ENCODE results near the gene ERICH6B.

The ERICH6B gene

DNA sequence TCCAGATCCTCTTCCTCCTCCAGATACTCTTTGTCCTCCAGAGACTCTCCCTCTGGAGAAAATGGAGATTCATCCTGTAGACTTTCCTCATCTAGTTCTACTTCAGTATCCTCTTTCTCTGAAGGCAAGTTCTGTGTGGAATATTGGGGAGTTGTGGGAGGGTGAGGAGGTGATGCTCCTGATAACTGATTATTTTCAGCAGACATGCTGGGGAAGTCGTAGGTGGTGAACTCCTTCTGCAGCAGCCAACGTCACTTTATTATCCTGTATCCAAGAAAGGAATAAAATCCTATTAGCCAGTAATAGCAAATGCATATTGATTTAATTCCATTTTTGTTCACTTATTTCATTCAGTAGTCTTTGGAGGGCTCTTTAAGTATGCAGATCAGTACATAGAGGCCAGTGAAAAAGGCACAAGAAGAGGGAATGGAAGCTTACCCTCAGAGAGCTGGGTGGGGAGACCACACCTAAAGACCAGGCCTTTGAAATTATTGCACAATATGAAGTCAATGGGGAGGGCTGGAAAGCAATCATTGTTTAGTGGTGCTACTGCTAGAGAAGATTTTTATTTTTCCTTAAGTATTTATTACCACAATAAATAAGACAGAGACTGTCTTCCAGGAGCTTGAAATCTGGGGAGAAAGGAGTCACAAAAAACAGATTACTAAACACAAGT is 18.6 kb downstream of the ERICH6B start:
- Histone ChIP-seq H3K9me2 (replicated peaks; ENCODE audit: control insufficient read depth, low read length) (no peaks in the 10 kb centered on the region), H3K9me3 (ENCODE audit: control insufficient read depth, insufficient read depth, low read length) (no peaks in the 10 kb centered on the region), H3K27me3 (ENCODE audit: control insufficient read depth, low read length) (no peaks in the 10 kb centered on the region), H3K36me3 (ENCODE audit: control insufficient read depth, low read length) (no peaks in the 10 kb centered on the region), H4K20me1 (ENCODE audit: control insufficient read depth, insufficient read depth, low read depth, low read length) (no peaks in the 10 kb centered on the region), H3K4me2 (ENCODE audit: low read length) (no peak overlapping the region), H3F3A (ENCODE audit: control insufficient read depth, insufficient read depth) (no peaks in the 10 kb centered on the region), H3K27ac (ENCODE audit: low read depth, low read length) (no peak overlapping the region), H3K79me2 (ENCODE audit: control insufficient read depth, low read length) (no peaks in the 10 kb centered on the region), H3K4me1 (ENCODE audit: control insufficient read depth, low read length) (no peaks in the 10 kb centered on the region), H3K4me3 (ENCODE audit: low read length) (no peak overlapping the region)
- TF ChIP-seq EZH2phosphoT487 (IDR thresholded peaks at IDR 0.05; ENCODE audit: borderline replicate concordance, low read length): no peak
- TF ChIP-seq, protein P1, sequence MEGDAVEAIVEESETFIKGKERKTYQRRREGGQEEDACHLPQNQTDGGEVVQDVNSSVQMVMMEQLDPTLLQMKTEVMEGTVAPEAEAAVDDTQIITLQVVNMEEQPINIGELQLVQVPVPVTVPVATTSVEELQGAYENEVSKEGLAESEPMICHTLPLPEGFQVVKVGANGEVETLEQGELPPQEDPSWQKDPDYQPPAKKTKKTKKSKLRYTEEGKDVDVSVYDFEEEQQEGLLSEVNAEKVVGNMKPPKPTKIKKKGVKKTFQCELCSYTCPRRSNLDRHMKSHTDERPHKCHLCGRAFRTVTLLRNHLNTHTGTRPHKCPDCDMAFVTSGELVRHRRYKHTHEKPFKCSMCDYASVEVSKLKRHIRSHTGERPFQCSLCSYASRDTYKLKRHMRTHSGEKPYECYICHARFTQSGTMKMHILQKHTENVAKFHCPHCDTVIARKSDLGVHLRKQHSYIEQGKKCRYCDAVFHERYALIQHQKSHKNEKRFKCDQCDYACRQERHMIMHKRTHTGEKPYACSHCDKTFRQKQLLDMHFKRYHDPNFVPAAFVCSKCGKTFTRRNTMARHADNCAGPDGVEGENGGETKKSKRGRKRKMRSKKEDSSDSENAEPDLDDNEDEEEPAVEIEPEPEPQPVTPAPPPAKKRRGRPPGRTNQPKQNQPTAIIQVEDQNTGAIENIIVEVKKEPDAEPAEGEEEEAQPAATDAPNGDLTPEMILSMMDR (IDR thresholded peaks at IDR 0.05; ENCODE audit: low read depth, low read length, poor library complexity, severe bottlenecking): no peak

DNA sequence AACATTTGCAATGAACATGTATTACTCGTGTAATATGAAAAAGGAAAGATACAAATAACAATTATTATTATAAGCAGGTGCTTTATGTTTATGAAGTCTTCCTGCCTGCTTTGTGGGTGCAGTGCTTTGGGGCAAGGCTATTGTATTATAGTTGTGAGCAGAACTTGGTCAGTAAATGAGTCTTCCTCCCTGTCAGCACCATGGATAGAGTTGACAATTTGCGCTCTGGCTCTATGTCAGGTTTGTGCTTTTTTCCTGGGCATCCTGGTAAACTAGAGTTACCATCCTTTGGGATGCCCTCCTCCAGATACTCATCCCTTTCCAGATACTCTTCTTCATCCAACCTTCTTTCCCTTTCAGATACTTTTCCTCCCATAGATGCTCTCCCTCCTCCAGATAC is 19.6 kb downstream of the ERICH6B start:
- H3K36me3 ChIP-seq (ENCODE audit: control insufficient read depth, low read length): no peaks in the 10 kb centered on the region
- no peak overlapping the region for H3K4me3 ChIP-seq (ENCODE audit: low read length)
- H3K4me1 ChIP-seq (ENCODE audit: control insufficient read depth, low read length): no peaks in the 10 kb centered on the region
- H3K9me2 ChIP-seq (replicated peaks; ENCODE audit: control insufficient read depth, low read length): no peaks in the 10 kb centered on the region
- no peaks in the 10 kb centered on the region for H3K27me3 ChIP-seq (ENCODE audit: control insufficient read depth, low read length)
- TF ChIP-seq, protein P1 (IDR thresholded peaks at IDR 0.05; ENCODE audit: low read depth, low read length, poor library complexity, severe bottlenecking): no peak
- no peak for TF ChIP-seq EZH2phosphoT487 (IDR thresholded peaks at IDR 0.05; ENCODE audit: borderline replicate concordance, low read length)
- no peaks in the 10 kb centered on the region for H3F3A ChIP-seq (ENCODE audit: control insufficient read depth, insufficient read depth)
- no peaks in the 10 kb centered on the region for H3K79me2 ChIP-seq (ENCODE audit: control insufficient read depth, low read length)
- H3K27ac ChIP-seq (ENCODE audit: low read depth, low read length): no peak overlapping the region
- H4K20me1 ChIP-seq (ENCODE audit: control insufficient read depth, insufficient read depth, low read depth, low read length): no peaks in the 10 kb centered on the region
- no peak overlapping the region for H3K4me2 ChIP-seq (ENCODE audit: low read length)
- no peaks in the 10 kb centered on the region for H3K9me3 ChIP-seq (ENCODE audit: control insufficient read depth, insufficient read depth, low read length)

DNA sequence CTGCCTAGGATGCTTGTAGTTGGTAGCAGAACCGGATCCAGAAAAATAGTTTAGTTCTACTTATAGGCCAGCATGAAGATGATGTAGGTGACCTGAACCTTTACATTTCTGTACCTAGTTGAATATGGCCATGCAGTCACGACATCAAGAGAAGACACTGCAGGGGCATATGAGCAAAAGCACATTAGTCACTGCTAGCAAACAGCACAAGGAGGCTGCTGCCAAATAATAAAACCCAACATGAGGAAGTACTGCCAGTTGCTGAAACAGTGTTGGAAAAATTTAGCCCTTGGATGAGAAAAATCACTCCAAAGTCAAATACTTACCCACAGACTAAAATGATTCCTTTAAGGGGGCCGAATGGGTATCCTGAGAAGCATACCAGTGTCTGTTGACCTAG is 20.8 kb downstream of the ERICH6B start:
- TF ChIP-seq EZH2phosphoT487 (IDR thresholded peaks at IDR 0.05; ENCODE audit: borderline replicate concordance, low read length): no peak
- TF ChIP-seq, protein P1 (IDR thresholded peaks at IDR 0.05; ENCODE audit: low read depth, low read length, poor library complexity, severe bottlenecking): no peak
- Histone ChIP-seq H3K27ac (ENCODE audit: low read depth, low read length) (no peak overlapping the region), H3K9me2 (replicated peaks; ENCODE audit: control insufficient read depth, low read length) (no peaks in the 10 kb centered on the region), H3K4me3 (ENCODE audit: low read length) (no peak overlapping the region), H4K20me1 (ENCODE audit: control insufficient read depth, insufficient read depth, low read depth, low read length) (no peaks in the 10 kb centered on the region), H3F3A (ENCODE audit: control insufficient read depth, insufficient read depth) (no peaks in the 10 kb centered on the region), H3K9me3 (ENCODE audit: control insufficient read depth, insufficient read depth, low read length) (no peaks in the 10 kb centered on the region), H3K4me2 (ENCODE audit: low read length) (no peak overlapping the region), H3K4me1 (ENCODE audit: control insufficient read depth, low read length) (no peaks in the 10 kb centered on the region), H3K27me3 (ENCODE audit: control insufficient read depth, low read length) (no peaks in the 10 kb centered on the region), H3K79me2 (ENCODE audit: control insufficient read depth, low read length) (no peaks in the 10 kb centered on the region), H3K36me3 (ENCODE audit: control insufficient read depth, low read length) (no peaks in the 10 kb centered on the region)
